Ascending aorta (tissue), 2 donors: Measurements from ENCODE around the gene TAB2. TPM values are rescaled to one million over a fixed set of nuclear protein-coding genes. Genes with fewer than 3 reads are reported as not detected.

ENCODE experiments used
- DNase-seq, 2 donors: peaks; one replicate each; pipeline ENCODE4 v3.0.0-alpha.2; 2019; ENCODE audit warnings: low spot score in 2 of 2
- H3K27ac ChIP-seq, 2 donors: fragments of 200-600 bp; sonication (generic); one replicate each; pipeline ENCODE4 v1.5.1; 2016 to 2017; ENCODE audit warnings: mild to moderate bottlenecking in 1 of 2
- H3K27me3 ChIP-seq: fragments of 200-600 bp; sonication (generic); one replicate; pipeline ENCODE4 v1.5.1; 2017
- H3K36me3 ChIP-seq, 2 donors: fragments of 200-600 bp; sonication (generic); one replicate each; pipeline ENCODE4 v1.5.1; 2016
- H3K4me1 ChIP-seq, 2 donors: fragments of 200-600 bp; sonication (generic); one replicate each; pipeline ENCODE4 v1.5.1; 2016 to 2017; ENCODE audit warnings: mild to moderate bottlenecking in 1 of 2
- H3K4me3 ChIP-seq, 2 donors: fragments of 200-600 bp; sonication (generic); one replicate each; pipeline ENCODE4 v1.5.1; 2016 to 2017; ENCODE audit warnings: mild to moderate bottlenecking in 1 of 2
- H3K9me3 ChIP-seq, 2 donors: fragments of 200-600 bp; sonication (generic); one replicate each; pipeline ENCODE4 v1.5.1; 2016
- intact Hi-C: fragments of 100-400 bp; cut with DNase I; formaldehyde crosslinking; loops from one replicate; pipeline ENCODE4 v1.15.1; 2023
- total RNA-seq: library from RNA; depleted of rRNA; stranded (reverse); fragments of >200 nt; gene quantifications from one replicate; pipeline ENCODE4 v1.1.0, GENCODE V29; 2016
- TF ChIP-seq, protein P1 (sequence below), 3 experiments: fragments of 200-600 bp in 2 of 3; fragments of 450-650 bp in 1 of 3; sonication (generic) in 2 of 3; IDR thresholded peaks; one replicate each; pipeline ENCODE4 v1.5.1; 2016 to 2019; ENCODE audit warnings: antibody characterized with exemption in 3 of 3, mild to moderate bottlenecking in 1 of 3, moderate library complexity in 1 of 3

Gene TAB2
- total RNA-seq, 1 donor from 2014 or later = 55.2 TPM

DNA sequence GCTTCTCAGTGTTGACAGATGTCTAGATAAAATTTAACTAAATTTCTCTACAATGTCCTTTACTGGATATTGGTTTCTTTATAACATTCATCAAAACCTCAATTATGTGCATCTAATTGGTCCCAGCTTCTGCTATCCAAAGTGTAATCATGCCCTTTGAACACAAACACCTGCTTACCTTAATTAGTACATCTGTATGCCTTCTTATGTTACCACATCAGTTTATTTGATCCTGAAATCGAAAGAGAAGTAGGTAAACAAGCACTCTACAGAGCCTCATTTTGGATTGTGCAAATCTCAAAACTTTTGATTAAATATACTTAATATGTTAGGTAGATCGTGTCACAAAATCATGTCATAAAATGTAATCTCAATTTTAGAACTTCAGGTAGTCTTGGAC lies 36.5 kb downstream of the TAB2 start:
- Histone ChIP-seq H3K27ac (no peak overlapping the region), H3K27me3 (no peaks in the 10 kb centered on the region), H3K4me3 (no peak overlapping the region), H3K4me1 (peaks cover 0 to 4% of the 10 kb centered on the region in 2 donors), H3K9me3 (no peaks in the 10 kb centered on the region), H3K36me3 (no peaks in the 10 kb centered on the region)
- no peak for DNase-seq
- TF ChIP-seq, protein P1, sequence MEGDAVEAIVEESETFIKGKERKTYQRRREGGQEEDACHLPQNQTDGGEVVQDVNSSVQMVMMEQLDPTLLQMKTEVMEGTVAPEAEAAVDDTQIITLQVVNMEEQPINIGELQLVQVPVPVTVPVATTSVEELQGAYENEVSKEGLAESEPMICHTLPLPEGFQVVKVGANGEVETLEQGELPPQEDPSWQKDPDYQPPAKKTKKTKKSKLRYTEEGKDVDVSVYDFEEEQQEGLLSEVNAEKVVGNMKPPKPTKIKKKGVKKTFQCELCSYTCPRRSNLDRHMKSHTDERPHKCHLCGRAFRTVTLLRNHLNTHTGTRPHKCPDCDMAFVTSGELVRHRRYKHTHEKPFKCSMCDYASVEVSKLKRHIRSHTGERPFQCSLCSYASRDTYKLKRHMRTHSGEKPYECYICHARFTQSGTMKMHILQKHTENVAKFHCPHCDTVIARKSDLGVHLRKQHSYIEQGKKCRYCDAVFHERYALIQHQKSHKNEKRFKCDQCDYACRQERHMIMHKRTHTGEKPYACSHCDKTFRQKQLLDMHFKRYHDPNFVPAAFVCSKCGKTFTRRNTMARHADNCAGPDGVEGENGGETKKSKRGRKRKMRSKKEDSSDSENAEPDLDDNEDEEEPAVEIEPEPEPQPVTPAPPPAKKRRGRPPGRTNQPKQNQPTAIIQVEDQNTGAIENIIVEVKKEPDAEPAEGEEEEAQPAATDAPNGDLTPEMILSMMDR (IDR thresholded peaks at IDR 0.05) = no peak
- intact Hi-C loops = no loop called here

DNA sequence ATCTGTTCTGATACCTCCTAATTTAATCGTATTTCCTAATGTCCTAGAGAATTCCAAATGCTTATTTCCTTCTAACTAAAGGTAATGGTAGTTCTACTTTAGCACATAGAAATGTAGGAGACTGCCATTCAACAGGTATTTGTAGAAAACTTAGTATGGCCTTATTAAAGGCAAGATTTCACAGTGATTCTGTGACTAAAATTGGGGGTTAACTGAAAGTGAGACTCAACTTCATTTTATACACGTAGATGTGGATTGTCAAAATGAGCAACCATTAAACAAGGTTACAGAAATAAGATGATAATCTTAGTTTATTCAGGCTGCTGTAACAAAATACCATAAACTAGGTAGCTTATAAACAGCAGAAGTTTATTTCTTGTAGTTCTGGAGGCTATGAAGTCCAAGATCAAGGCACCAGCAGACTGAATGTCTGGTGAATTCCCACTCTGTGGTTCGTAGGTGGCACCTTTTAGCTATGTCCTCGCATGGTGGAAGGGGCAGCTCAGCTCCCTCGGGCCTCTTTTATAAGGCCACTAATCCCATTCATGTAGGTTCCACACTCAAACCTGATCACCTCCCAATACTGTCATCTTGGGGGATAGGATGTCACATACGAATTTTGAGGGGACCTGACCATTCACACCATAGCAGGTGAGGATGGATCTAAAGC lies 38.7 kb downstream of the TAB2 start:
- DNase-seq = no peak
- Histone ChIP-seq H3K36me3 (no peaks in the 10 kb centered on the region), H3K4me3 (no peak overlapping the region), H3K27ac (no peak overlapping the region), H3K27me3 (no peaks in the 10 kb centered on the region), H3K9me3 (no peaks in the 10 kb centered on the region), H3K4me1 (peaks cover 0 to 8% of the 10 kb centered on the region in 2 donors)
- intact Hi-C loops = no loop called here
- TF ChIP-seq, protein P1 (IDR thresholded peaks at IDR 0.05) = no peak

DNA sequence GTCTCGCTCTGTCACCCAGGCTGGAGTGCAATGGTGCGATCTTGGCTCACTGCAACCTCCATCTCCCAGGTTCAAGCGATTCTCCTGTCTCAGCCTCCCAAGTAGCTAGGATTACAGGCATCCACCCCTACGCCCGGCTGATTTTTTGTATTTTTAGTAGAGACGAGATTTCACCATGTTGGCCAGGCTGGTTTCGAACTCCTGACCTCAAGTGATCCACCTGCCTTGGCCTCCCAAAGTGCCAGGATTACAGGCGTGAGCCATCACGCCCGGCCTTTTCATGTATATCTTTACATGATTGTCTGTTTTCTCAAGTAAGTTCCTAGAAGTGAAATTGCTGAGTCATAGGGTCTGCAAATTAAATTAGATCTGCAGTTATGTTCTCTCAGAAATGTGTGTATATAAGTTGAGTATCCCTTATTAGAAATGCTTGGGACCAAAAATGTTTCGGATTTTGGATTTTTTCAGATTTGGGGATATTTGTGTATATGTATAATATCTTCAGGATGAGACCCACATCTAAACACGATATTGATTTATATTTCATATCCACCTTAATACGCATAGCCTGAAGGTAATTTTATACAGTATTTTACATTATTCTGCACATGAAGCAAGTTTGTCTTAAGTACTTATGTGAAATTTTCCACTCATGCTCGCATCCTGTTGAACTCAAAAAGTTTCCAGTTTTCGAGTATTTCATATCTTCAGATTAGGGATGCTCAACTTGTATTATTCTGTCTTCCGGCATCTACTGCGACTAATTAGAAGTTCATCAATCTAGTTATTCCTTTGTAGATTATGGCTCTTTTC lies 40.4 kb downstream of the TAB2 start:
- H3K27ac ChIP-seq = no peak overlapping the region
- TF ChIP-seq, protein P1 (IDR thresholded peaks at IDR 0.05) = no peak
- peaks cover 0 to 8% of the 10 kb centered on the region in 2 donors for H3K4me1 ChIP-seq
- H3K4me3 ChIP-seq = no peak overlapping the region
- H3K36me3 ChIP-seq = no peaks in the 10 kb centered on the region
- DNase-seq = no peak
- no peaks in the 10 kb centered on the region for H3K27me3 ChIP-seq
- intact Hi-C loops = no loop called here
- no peaks in the 10 kb centered on the region for H3K9me3 ChIP-seq

DNA sequence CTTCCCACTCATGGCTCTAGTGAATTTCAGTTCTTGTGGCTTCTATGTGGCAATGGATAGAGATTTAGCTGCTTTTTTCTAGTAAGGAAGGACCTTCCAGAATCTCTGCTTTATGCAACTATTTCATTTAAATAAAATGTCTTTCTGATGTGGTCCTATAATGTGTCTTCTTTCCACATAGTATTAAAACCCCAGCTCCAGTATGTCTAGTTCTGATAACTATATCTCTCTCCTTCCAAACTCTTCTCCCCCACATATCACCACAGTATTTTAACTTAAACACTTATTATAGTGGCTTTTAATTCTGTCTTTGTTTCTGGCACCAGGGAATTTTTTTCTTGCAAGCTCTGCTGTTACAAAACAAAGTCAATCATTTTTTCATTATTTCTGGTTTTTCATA lies 41.9 kb downstream of the TAB2 start:
- H3K27me3 ChIP-seq = no peaks in the 10 kb centered on the region
- no peak overlapping the region for H3K27ac ChIP-seq
- no peak overlapping the region for H3K4me3 ChIP-seq
- peaks cover 0 to 8% of the 10 kb centered on the region in 2 donors for H3K4me1 ChIP-seq
- TF ChIP-seq, protein P1 (IDR thresholded peaks at IDR 0.05) = no peak
- H3K36me3 ChIP-seq = no peaks in the 10 kb centered on the region
- DNase-seq = no peak
- no peaks in the 10 kb centered on the region for H3K9me3 ChIP-seq
- intact Hi-C loops = no loop called here

DNA sequence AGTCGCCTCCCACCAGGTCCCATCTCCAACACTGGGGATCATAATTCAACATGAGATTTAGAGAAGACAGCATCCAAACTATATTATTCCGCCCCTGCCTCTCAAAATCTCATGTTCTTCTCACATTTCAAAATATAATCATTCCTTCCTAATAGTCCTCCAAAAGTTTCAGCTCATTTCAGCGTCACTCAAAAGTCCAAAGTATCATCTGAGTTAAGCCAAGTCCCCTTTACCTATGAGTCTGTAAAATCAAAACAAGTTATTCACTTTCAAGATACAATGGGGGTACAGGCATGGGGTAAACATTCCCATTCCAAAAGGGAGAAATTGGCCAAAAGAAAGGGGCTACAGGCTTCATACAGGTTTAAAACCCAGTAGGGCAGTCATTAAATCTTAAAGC lies 43.0 kb downstream of the TAB2 start:
- TF ChIP-seq, protein P1 (IDR thresholded peaks at IDR 0.05) = no peak
- no peak overlapping the region for H3K27ac ChIP-seq
- no peak for DNase-seq
- H3K4me1 ChIP-seq = peaks cover 0 to 8% of the 10 kb centered on the region in 2 donors
- H3K4me3 ChIP-seq = no peak overlapping the region
- H3K36me3 ChIP-seq = no peaks in the 10 kb centered on the region
- intact Hi-C loops = no loop called here
- H3K27me3 ChIP-seq = no peaks in the 10 kb centered on the region
- no peaks in the 10 kb centered on the region for H3K9me3 ChIP-seq
